SK-N-MC (cell line): ENCODE measurements around the gene TPPP.
"Not testable (repeated sequence)": the region's sequence is repeated elsewhere in the genome, so short reads cannot be mapped to it uniquely, and the experiment has no call there.

Experiments
- DNase-seq: peaks from one replicate; pipeline ENCODE4 v3.0.0-alpha.2; 2011; ENCODE audit warnings: low read depth, low spot score
- H3K27ac ChIP-seq: fragments of 200-600 bp; sonication (generic); 2 replicates; pipeline ENCODE4 v1.5.1; 2016; ENCODE audit warnings: mixed run types
- H3K36me3 ChIP-seq: fragments of 200-600 bp; sonication (generic); 2 replicates; pipeline ENCODE4 v1.6.1; 2017; ENCODE audit warnings: antibody characterized with exemption, low read length, mixed read lengths; ENCODE audit not compliant: insufficient read depth
- H3K4me3 ChIP-seq: fragments of 200-600 bp; sonication (generic); 2 replicates; pipeline ENCODE4 v1.5.1; 2016
- H3K9ac ChIP-seq: fragments of 200-600 bp; sonication (generic); 2 replicates; pipeline ENCODE4 v1.8.0; 2017; ENCODE audit warnings: mixed run types, mixed read lengths; ENCODE audit not compliant: insufficient read length
- H3K9me3 ChIP-seq: fragments of 200-600 bp; sonication (generic); 2 replicates; pipeline ENCODE4 v1.6.1; 2017; ENCODE audit warnings: low read depth, mild to moderate bottlenecking, antibody characterized with exemption, low read length, moderate library complexity, mixed read lengths
- EZH2 ChIP-seq: fragments of 200-600 bp; sonication (generic); IDR thresholded peaks from one replicate; pipeline ENCODE4 v1.6.1; 2017; ENCODE audit warnings: antibody characterized with exemption
- FOXP2 ChIP-seq: optimal IDR thresholded peaks from 2 replicates; pipeline ENCODE3; 2011; ENCODE audit warnings: mild to moderate bottlenecking, moderate library complexity; ENCODE audit not compliant: insufficient read depth; ENCODE audit errors: extremely low read length, control extremely low read depth
- POLR2AphosphoS5 ChIP-seq: IDR thresholded peaks from 2 replicates; pipeline ENCODE4 v1.6.1; 2012; ENCODE audit warnings: mild to moderate bottlenecking, low read depth, low read length, borderline replicate concordance

Gene TPPP

GRCh38 chr5:693271-694041 is at the start of gene TPPP:
TPPP (minus strand) TSS chr5:693352; CDS start chr5:678060, 15,292 bp downstream.
- not testable (repeated sequence) for H3K9ac ChIP-seq, H3K9me3 ChIP-seq, DNase-seq, H3K36me3 ChIP-seq, H3K27ac ChIP-seq
- peak within 1 kb of the TSS; percentile 72 for H3K4me3 ChIP-seq

- H3K4me3 ChIP-seq, H3K9ac ChIP-seq, H3K36me3 ChIP-seq, DNase-seq, H3K27ac ChIP-seq, H3K9me3 ChIP-seq: not testable (repeated sequence)
Observed at GRCh38 chr5:742276-742675, 49.1 kb upstream of the TPPP start.

GRCh38 chr5:734145-734544 is 41.0 kb upstream of the TPPP start:
- not testable (repeated sequence) for H3K36me3 ChIP-seq, H3K27ac ChIP-seq

GRCh38 chr5:732754-733454 is 39.8 kb upstream of the TPPP start:
- DNase-seq, H3K4me3 ChIP-seq, H3K9me3 ChIP-seq, H3K27ac ChIP-seq, H3K9ac ChIP-seq, H3K36me3 ChIP-seq: not testable (repeated sequence)

More at GRCh38 chr5:734145-734544, 41.0 kb upstream of the TPPP start:
- H3K4me3 ChIP-seq, H3K9ac ChIP-seq, H3K9me3 ChIP-seq, DNase-seq: not testable (repeated sequence)

DNA sequence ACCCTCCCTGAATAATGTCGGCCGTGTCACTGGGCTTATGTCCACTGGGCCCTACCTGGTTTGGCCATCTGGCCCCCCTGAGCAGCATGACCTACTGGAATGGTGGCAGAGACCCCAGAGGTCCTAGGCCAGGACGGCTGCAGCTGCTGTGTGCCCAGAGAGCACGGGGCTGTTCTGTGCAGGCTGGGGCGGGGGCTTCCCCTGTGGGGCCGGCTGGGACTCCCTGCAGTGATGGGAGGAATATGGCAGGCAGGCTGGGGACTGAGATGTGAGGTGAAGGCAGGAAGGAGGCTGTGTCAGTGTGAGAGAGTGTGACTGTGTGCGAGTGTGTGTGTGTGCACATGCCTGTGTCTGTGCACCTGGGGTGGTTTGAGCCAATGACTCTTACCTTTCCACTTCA is 36.1 kb upstream of the TPPP start:
- H3K9me3 ChIP-seq, DNase-seq, H3K4me3 ChIP-seq, H3K27ac ChIP-seq, H3K36me3 ChIP-seq, H3K9ac ChIP-seq: not testable (repeated sequence)

DNA sequence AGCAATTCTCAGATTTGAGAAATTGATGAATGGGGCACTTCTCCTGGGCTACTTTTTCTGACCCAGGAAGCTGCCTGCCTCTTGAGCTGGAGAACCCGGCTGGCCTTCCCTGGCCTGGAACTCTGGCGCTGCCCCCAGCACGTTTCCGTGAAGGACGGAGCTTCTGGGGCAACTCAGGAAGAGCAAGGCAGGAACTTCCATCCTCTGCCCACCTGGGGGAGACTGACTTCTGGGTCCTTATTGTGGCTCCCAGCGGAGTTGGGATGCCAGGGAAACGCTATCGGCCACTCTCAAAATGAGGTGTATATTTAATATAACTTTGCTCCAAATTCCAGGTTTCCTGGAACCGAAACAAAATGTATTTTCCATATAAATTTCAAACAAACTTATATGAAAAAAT is 33.9 kb upstream of the TPPP start:
- H3K36me3 ChIP-seq, DNase-seq, H3K9ac ChIP-seq, H3K4me3 ChIP-seq, H3K27ac ChIP-seq, H3K9me3 ChIP-seq: not testable (repeated sequence)

DNA sequence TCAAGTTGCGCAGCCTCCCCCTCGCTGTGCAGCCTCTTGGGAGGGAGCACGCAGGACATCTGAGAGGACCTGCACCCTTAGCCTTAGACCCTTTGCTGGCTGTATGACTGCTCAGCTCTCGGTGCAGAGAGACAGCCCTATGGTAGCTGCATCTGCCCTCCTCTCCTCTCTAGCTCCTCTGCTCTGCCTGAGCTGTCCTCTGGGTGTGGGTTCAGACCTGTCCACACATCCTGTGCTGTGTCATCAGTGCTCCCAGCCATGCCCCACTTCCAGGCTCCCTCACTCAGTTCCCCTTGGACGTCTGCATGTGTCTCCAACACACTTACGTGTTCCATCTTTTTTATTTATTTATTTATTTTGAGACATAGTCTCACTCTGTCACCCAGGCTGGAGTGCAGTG is 30.7 kb upstream of the TPPP start:
- not testable (repeated sequence) for H3K4me3 ChIP-seq, H3K36me3 ChIP-seq, H3K27ac ChIP-seq, H3K9me3 ChIP-seq, DNase-seq, H3K9ac ChIP-seq

GRCh38 chr5:723309-723708 is 30.2 kb upstream of the TPPP start:
- not testable (repeated sequence) for H3K36me3 ChIP-seq, H3K27ac ChIP-seq, H3K9me3 ChIP-seq

DNA sequence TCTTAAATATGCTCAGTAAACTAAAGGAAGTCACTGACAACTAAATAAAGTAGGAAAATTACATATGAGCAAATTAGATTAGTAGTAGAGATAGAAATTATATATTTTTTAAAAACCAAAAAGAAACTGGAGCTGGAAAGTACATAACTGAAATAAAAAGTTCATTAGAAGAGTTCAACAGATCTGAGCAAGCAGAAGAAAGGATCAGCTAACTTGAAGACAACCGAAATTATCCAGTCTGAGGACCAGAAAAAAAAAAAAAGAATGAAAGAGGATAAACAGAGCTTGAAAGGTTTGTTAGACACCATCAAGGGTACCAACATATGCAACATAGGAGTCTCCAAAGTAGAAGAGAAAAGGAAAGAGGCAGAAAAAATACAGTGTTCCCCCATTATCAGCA is 26.2 kb upstream of the TPPP start:
- H3K9ac ChIP-seq, H3K36me3 ChIP-seq, H3K4me3 ChIP-seq, DNase-seq, H3K9me3 ChIP-seq, H3K27ac ChIP-seq: not testable (repeated sequence)

More at GRCh38 chr5:723309-723708, 30.2 kb upstream of the TPPP start:
- H3K9ac ChIP-seq, H3K4me3 ChIP-seq, DNase-seq: not testable (repeated sequence)

GRCh38 chr5:717143-717542 is 24.0 kb upstream of the TPPP start:
- DNase-seq, result no peak
- Histone ChIP-seq H3K4me3 (no peak overlapping the region), H3K9me3 (no peaks in the 10 kb centered on the region), H3K36me3 (no peaks in the 10 kb centered on the region), H3K27ac (no peak overlapping the region), H3K9ac (no peak overlapping the region)
- TF ChIP-seq FOXP2 (no peak), EZH2 (no peak), POLR2AphosphoS5 (no peak)

DNA sequence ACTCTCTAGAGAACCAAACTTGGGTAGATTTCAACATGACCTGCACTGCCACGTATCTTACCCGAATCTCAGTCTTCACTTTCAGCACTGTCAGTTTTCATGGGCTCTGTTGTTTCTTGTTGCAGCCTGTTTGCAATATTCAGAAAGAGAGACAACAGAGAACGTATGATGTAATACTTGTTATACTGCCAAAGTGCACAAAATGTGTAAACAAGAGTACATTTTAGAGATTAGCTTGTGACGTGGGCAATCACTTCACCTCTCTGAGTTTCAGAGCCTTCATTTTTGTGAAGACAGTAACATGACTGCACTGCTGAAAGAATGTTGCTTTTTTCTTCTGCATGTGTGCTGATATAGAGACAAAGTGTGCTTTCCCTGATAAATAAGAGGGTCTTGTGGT is 23.6 kb upstream of the TPPP start:
- H3K27ac ChIP-seq, DNase-seq, H3K4me3 ChIP-seq, H3K36me3 ChIP-seq, H3K9me3 ChIP-seq, H3K9ac ChIP-seq: not testable (repeated sequence)

GRCh38 chr5:715636-716035 is 22.5 kb upstream of the TPPP start:
- H3K36me3 ChIP-seq, H3K9me3 ChIP-seq, H3K9ac ChIP-seq: not testable (repeated sequence)

DNA sequence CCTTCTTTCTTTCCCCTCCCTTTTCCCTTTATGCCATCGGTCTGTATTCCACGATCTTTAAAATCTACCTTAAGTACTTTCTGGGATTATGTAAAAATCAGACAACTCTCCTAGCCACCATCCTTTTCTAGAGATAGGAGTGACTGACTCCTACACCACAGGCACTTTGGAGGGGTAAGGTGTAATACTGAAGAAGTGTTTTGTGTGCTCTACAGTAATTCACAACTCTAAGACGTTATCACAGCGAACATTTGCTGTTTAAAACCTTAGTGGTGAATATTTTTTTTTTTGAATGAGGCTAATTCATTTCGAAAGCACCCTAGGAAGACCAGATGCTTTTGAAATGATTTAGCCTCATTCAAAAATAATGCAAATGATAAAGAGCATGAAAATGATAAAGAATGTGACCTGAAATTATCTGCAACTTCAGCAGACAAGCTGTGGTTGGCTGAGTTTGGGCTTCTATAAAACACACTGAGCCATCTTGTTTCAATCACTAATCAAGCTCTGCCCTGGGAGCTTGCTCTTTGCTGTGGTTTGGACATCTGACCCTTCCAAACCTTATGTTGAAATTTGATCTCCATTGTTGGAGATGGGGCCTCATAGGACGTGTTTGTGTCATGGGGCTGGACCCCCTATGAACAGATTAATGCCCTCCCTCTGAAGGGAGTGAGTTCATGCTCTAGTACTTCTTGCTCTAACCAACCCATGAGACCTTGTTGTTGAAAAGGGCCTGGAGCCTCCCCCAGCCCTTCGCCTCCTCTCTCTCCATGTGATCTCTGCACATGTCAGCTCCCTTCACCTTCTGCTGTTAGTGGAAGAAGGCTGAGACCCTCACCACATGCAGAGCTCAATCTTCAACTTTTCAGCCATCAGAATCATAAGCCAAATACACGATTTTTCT is 21.3 kb upstream of the TPPP start:
- not testable (repeated sequence) for H3K9me3 ChIP-seq, DNase-seq, H3K4me3 ChIP-seq, H3K36me3 ChIP-seq, H3K9ac ChIP-seq, H3K27ac ChIP-seq

More at GRCh38 chr5:715636-716035, 22.5 kb upstream of the TPPP start:
- DNase-seq, H3K4me3 ChIP-seq, H3K27ac ChIP-seq: not testable (repeated sequence)
